Lower lobe of right lung (tissue), 2 donors: ENCODE results near the gene SLC29A4. TPM values are rescaled to one million over a fixed set of nuclear protein-coding genes. Genes with fewer than 3 reads are reported as not detected.
"Not testable (repeated sequence)": the region's sequence is repeated elsewhere in the genome, so short reads cannot be mapped to it uniquely, and the experiment has no call there.

Experiments used
- ATAC-seq, 2 donors: fragments of 200-7000 bp; cut with Tn5 transposase; one replicate each; pipeline ENCODE4 v1.9.1; 2020 to 2022; ENCODE audit warnings: mild to moderate bottlenecking in 2 of 2, moderate library complexity in 2 of 2
- DNase-seq: peaks from one replicate; pipeline ENCODE4 v3.0.0-alpha.2; 2020
- H3K27ac ChIP-seq: fragments of 200-600 bp; one replicate; pipeline ENCODE4 v1.8.0; 2022
- H3K27me3 ChIP-seq: fragments of 200-600 bp; one replicate; pipeline ENCODE4 v1.8.0; 2022; ENCODE audit warnings: low read depth
- H3K36me3 ChIP-seq: fragments of 200-600 bp; one replicate; pipeline ENCODE4 v1.8.0; 2022; ENCODE audit warnings: mild to moderate bottlenecking
- H3K4me1 ChIP-seq: fragments of 200-600 bp; one replicate; pipeline ENCODE4 v1.8.0; 2022
- H3K4me3 ChIP-seq: fragments of 200-600 bp; one replicate; pipeline ENCODE4 v1.8.0; 2022; ENCODE audit warnings: mild to moderate bottlenecking
- H3K9me3 ChIP-seq: fragments of 200-600 bp; one replicate; pipeline ENCODE4 v1.8.0; 2022
- CTCF ChIP-seq: fragments of 200-600 bp; IDR thresholded peaks from one replicate; pipeline ENCODE4 v1.8.0; 2022; ENCODE audit warnings: antibody characterized with exemption, mild to moderate bottlenecking
- intact Hi-C: fragments of 100-400 bp; cut with DNase I; formaldehyde crosslinking; loops from one replicate; pipeline ENCODE4 v1.11.0; 2022
- total RNA-seq: library from RNA; stranded (reverse); fragmentation: NEBNext Ultra II Directional; extraction: Animal tissue kit (Norgen Biotek cat#: 25700); gene quantifications from one replicate; pipeline ENCODE4 v1.2.1, GENCODE V29; 2021
- donor health status: DM: no; HTN: yes; CAD: no; lungs with severe emphysema.

SLC29A4 gene
- total RNA-seq, 1 donor from 2014 or later, result 2.7 TPM

GRCh38 chr7:5303591-5304505 is 21.1 kb downstream of the SLC29A4 start:
- intact Hi-C loops, result no loop called here

GRCh38 chr7:5305050-5305449 is 22.3 kb downstream of the SLC29A4 start:
- not testable (repeated sequence) for H3K27ac ChIP-seq

More at GRCh38 chr7:5303591-5304505, 21.1 kb downstream of the SLC29A4 start:
- DNase-seq (no peak), ATAC-seq (peak in 1 of 2 donors; percentile 10)
- H3K27me3 ChIP-seq, result no peaks in the 10 kb centered on the region
- no peaks in the 10 kb centered on the region for H3K4me1 ChIP-seq
- H3K9me3 ChIP-seq, result no peaks in the 10 kb centered on the region
- no peak overlapping the region for H3K27ac ChIP-seq
- peaks cover 24% of the 10 kb centered on the region for H3K36me3 ChIP-seq
- TF ChIP-seq CTCF, result no peak
- H3K4me3 ChIP-seq, result no peak overlapping the region

GRCh38 chr7:5307221-5308142 is 24.7 kb downstream of the SLC29A4 start:
- ATAC-seq, result peak in 1 of 2 donors; percentile 2
- H3K4me1 ChIP-seq, H3K9me3 ChIP-seq, H3K4me3 ChIP-seq, intact Hi-C loops, DNase-seq, H3K27ac ChIP-seq, H3K27me3 ChIP-seq: not testable (repeated sequence)
- H3K36me3 ChIP-seq, result peaks cover 59% of the 10 kb centered on the region

More at GRCh38 chr7:5305050-5305449, 22.3 kb downstream of the SLC29A4 start:
- H3K9me3 ChIP-seq, DNase-seq, H3K4me3 ChIP-seq, H3K4me1 ChIP-seq, intact Hi-C loops, H3K27me3 ChIP-seq: not testable (repeated sequence)
- peak in 1 of 2 donors; percentile 5 for ATAC-seq
- peaks cover 35% of the 10 kb centered on the region for H3K36me3 ChIP-seq

- no peak for ATAC-seq
- TF ChIP-seq CTCF, result no peak
- peaks cover 70% of the 10 kb centered on the region for H3K36me3 ChIP-seq
These were observed 26.4 kb downstream of the SLC29A4 start for GRCh38 chr7:5309146-5309545.

GRCh38 chr7:5310822-5311405 is 28.2 kb downstream of the SLC29A4 start:
- no peak for TF ChIP-seq CTCF
- Histone ChIP-seq H3K4me3 (no peak overlapping the region), H3K27me3 (no peaks in the 10 kb centered on the region), H3K4me1 (no peaks in the 10 kb centered on the region), H3K36me3 (peaks cover 87% of the 10 kb centered on the region), H3K27ac (no peak overlapping the region), H3K9me3 (no peaks in the 10 kb centered on the region)
- intact Hi-C loops, result no loop called here
- no peak for ATAC-seq
- DNase-seq, result no peak

More at GRCh38 chr7:5309146-5309545, 26.4 kb downstream of the SLC29A4 start:
- no peaks in the 10 kb centered on the region for H3K27me3 ChIP-seq
- no peak for DNase-seq
- H3K27ac ChIP-seq, result no peak overlapping the region
- no peak overlapping the region for H3K4me3 ChIP-seq
- H3K4me1 ChIP-seq, result no peaks in the 10 kb centered on the region
- no peaks in the 10 kb centered on the region for H3K9me3 ChIP-seq
- intact Hi-C loops, result no loop called here

GRCh38 chr7:5312276-5313070 is 29.7 kb downstream of the SLC29A4 start:
- DNase-seq, ATAC-seq, H3K4me3 ChIP-seq, H3K27ac ChIP-seq, H3K4me1 ChIP-seq, H3K9me3 ChIP-seq, H3K27me3 ChIP-seq, intact Hi-C loops: not testable (repeated sequence)
- peaks cover 87% of the 10 kb centered on the region for H3K36me3 ChIP-seq

- DNase-seq, H3K27me3 ChIP-seq, ATAC-seq: not testable (repeated sequence)
These were observed 30.5 kb downstream of the SLC29A4 start for GRCh38 chr7:5313076-5313885.

More at GRCh38 chr7:5313076-5313885, 30.5 kb downstream of the SLC29A4 start:
- H3K4me1 ChIP-seq, H3K27ac ChIP-seq, H3K9me3 ChIP-seq, H3K4me3 ChIP-seq, intact Hi-C loops: not testable (repeated sequence)
- peaks cover 87% of the 10 kb centered on the region for H3K36me3 ChIP-seq
